Chondrocyte (in vitro differentiated cells): ENCODE results near the gene ESPN. TPM values are rescaled to one million over a fixed set of nuclear protein-coding genes. Genes with fewer than 3 reads are reported as not detected.

Experiments
- DNase-seq: peaks from one replicate; pipeline ENCODE4 v3.0.0; 2021; ENCODE audit warnings: mixed read lengths, low spot score
- H3K27ac Mint-ChIP-seq: one replicate; pipeline ENCODE4 v1.8.0; 2021; ENCODE audit warnings: mild to moderate bottlenecking, moderate library complexity, mixed read lengths; ENCODE audit not compliant: unreplicated experiment
- H3K27me3 Mint-ChIP-seq: 2 replicates; pipeline ENCODE4 v1.8.0; 2021; ENCODE audit warnings: low read depth, mixed read lengths
- H3K36me3 Mint-ChIP-seq: 2 replicates; pipeline ENCODE4 v1.8.0; 2021; ENCODE audit warnings: low read depth, mixed read lengths
- H3K4me1 Mint-ChIP-seq: 2 replicates; pipeline ENCODE4 v1.8.0; 2021; ENCODE audit warnings: low read depth, mild to moderate bottlenecking, mixed read lengths
- H3K4me3 Mint-ChIP-seq: one replicate; pipeline ENCODE4 v1.8.0; 2021; ENCODE audit warnings: mild to moderate bottlenecking, moderate library complexity, mixed read lengths; ENCODE audit not compliant: unreplicated experiment
- H3K9me3 Mint-ChIP-seq: 2 replicates; pipeline ENCODE4 v1.8.0; 2021; ENCODE audit warnings: low read depth, mixed read lengths
- CTCF ChIP-seq: fragments of 200-600 bp; sonication (generic); IDR thresholded peaks from 2 replicates; pipeline ENCODE4 v1.5.0; 2021; ENCODE audit warnings: antibody characterized with exemption, mild to moderate bottlenecking, moderate library complexity
- total RNA-seq: library from RNA; stranded (reverse); gene quantifications from 3 replicates; pipeline ENCODE4 v1.2.1, GENCODE V29; 2021

Gene ESPN
- total RNA-seq, 1 donor from 2014 or later = 0.57 TPM

- no peak for TF ChIP-seq CTCF
- H3K4me3 Mint-ChIP-seq = no peak overlapping the region
- H3K4me1 Mint-ChIP-seq = no peaks in the 10 kb centered on the region
- H3K27me3 Mint-ChIP-seq = no peaks in the 10 kb centered on the region
- H3K27ac Mint-ChIP-seq = no peak overlapping the region
- H3K36me3 Mint-ChIP-seq = peaks cover 21% of the 10 kb centered on the region
- no peaks in the 10 kb centered on the region for H3K9me3 Mint-ChIP-seq
- DNase-seq = no peak
Measured at GRCh38 chr1:6471086-6471969, 46.8 kb downstream of the ESPN start.

GRCh38 chr1:6471970-6472368, 47.4 kb downstream of the ESPN start:
- Mint-ChIP-seq H3K4me1 (no peaks in the 10 kb centered on the region), H3K27me3 (no peaks in the 10 kb centered on the region), H3K27ac (no peak overlapping the region), H3K36me3 (peaks cover 21% of the 10 kb centered on the region), H3K9me3 (no peaks in the 10 kb centered on the region), H3K4me3 (no peak overlapping the region)
- no peak for TF ChIP-seq CTCF
- DNase-seq = no peak

- Mint-ChIP-seq H3K27me3 (no peaks in the 10 kb centered on the region), H3K9me3 (no peaks in the 10 kb centered on the region), H3K27ac (no peak overlapping the region), H3K4me1 (no peaks in the 10 kb centered on the region), H3K36me3 (peaks cover 20% of the 10 kb centered on the region), H3K4me3 (no peak overlapping the region)
- DNase-seq = no peak
- peak; percentile 64 for TF ChIP-seq CTCF
Measured at GRCh38 chr1:6472391-6472790, 47.8 kb downstream of the ESPN start.

GRCh38 chr1:6473156-6473555, 48.6 kb downstream of the ESPN start:
- Mint-ChIP-seq H3K4me1 (no peaks in the 10 kb centered on the region), H3K27me3 (no peaks in the 10 kb centered on the region), H3K4me3 (no peak overlapping the region), H3K27ac (no peak overlapping the region), H3K9me3 (no peaks in the 10 kb centered on the region), H3K36me3 (peaks cover 17% of the 10 kb centered on the region)
- TF ChIP-seq CTCF = no peak
- DNase-seq = no peak

- Mint-ChIP-seq H3K4me1 (no peaks in the 10 kb centered on the region), H3K9me3 (no peaks in the 10 kb centered on the region), H3K27ac (no peak overlapping the region), H3K4me3 (no peak overlapping the region), H3K36me3 (peaks cover 13% of the 10 kb centered on the region), H3K27me3 (no peaks in the 10 kb centered on the region)
- TF ChIP-seq CTCF = no peak
- DNase-seq = no peak
Measured at GRCh38 chr1:6473974-6474814, 49.6 kb downstream of the ESPN start.
